Activated CD4-positive, alpha-beta T cell treated with anti-CD3 and anti-CD28 coated beads, Interleukin-2, amount 50 U/mL, for 4 hours (primary cell): ENCODE measurements around the gene CFAP161.

Experiments used
- DNase-seq, 2 experiments: peaks; one replicate each; pipeline ENCODE4 v3.0.0-alpha.2; 2020

Gene CFAP161

DNA sequence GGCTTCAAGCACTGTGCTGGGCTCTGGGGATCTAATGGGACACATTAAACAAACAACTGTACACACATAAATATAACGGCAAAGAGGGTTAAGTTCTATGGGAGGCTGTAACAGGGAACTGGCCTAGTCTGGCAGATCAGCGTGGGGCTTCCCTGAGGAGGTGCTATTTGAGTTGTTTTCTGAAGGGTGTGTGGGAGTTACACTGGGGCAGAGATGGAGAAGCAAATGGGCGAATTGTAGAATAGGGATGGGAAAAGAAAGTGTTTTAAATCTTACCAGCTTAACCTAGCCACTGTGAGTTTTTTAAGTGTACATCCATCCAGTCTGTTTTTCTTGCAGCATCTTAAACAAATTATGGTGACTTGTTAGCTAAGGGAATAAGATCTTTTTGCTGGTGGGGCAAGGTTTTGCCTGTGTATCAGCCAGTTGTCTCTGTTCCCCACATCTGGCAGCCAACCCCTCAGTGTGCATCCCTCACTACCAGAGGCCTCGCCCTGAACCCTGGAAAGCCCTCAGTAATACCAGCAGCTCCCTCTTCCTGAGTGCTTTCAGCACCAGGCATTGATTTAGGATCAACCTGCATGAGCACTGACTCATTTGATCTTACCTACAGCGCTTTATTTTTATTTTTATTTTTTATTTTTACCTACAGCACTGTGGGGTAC, 51.7 kb downstream of the CFAP161 start:
- no peak for DNase-seq

DNA sequence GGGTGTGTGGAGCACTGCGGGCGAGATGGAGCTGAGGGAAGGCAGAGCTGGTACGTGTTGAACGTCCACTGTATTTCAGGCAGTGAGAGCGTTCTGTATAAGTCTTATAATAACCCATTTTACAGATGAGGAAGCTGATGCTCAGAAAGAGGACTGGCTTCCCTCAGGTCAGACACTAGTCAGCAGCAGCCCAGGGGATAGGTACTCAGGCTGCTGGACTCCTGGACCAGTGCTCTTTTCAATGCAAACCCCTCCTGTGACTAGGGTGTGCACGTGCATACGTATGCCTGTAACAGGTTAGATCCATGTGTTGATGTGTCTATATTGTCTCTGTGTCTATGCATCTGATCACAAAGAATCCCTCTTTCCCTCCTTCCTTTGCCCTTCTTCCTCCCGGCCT, 54.3 kb downstream of the CFAP161 start:
- no peak for DNase-seq

DNA sequence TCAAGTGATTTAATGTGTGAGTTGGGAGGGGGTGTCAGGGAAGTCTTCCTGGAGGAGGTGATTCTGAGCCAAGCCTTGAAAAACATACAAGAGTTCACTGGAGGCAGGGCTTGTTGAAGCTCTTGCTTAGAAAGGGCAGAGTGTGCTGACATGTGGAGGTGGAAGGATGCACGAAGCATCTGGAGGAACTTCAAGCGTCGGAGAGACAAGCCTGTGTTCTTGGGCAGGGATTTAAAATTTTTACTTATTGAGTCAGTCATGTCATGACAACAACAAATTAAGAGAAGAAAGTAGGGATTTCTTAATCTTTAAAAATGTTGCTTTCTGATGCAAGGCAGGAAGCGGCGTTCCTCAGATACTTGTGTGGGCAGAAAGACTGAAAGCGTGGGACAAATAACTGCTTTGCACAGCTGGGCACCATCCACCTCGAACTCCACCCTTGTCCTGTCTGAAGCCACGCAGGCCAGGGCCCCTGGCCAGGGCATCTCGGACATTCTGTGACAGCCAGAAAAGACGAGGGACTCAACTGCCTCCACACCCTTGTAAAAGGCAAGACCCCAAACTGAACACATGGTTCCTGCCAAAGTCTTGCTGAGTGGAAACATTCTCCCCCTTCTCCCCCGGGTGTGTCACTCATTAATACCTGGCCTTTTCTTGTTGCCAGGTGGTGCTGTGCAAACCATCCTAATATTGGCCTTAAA, 55.7 kb downstream of the CFAP161 start:
- no peak for DNase-seq

DNA sequence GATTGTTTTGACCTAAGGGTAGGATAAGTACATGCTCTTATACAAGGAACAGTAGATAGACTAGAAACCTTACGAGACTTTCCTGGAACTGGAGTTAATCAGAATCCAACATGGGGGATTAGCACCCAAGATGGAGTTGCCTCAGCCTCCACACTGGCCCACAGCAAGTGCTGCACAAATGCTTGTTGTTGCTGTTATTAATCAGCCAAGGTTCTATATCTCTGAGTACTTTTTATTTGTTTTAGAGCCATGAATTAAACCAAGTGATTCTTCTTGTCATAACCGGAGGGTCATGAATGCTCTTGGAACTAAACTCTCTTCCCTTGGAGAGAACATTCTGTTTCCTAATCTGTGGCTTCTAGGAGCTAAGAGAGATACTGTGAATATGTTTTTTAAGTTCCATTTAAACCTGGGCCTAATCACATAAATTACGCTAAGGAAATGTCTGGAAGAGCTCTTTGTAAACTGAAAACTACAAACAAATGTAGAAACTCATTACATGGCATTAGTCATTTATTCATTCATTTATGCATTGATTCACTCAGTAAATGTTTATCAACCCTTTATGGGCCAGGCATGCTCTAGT, 56.9 kb downstream of the CFAP161 start:
- no peak for DNase-seq

DNA sequence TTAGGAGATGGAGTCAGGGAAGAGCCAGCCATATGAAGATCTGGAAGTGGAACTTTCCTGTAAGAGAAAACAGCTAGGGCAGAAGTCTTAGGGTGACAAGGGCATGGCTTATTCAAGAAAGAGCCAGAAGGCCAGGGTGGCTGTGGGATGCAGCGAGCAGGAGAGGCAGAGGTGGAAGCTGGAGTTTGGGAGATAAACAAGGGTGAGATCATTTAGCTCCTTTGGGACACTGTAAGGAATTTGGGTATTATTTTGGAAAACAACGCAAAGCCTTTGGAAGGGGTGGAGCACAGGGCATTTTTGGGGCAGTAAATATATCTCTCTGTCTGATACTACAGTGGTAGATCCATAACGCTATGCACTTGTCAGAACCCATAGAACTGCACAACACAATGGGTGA, 57.6 kb downstream of the CFAP161 start:
- no peak for DNase-seq

DNA sequence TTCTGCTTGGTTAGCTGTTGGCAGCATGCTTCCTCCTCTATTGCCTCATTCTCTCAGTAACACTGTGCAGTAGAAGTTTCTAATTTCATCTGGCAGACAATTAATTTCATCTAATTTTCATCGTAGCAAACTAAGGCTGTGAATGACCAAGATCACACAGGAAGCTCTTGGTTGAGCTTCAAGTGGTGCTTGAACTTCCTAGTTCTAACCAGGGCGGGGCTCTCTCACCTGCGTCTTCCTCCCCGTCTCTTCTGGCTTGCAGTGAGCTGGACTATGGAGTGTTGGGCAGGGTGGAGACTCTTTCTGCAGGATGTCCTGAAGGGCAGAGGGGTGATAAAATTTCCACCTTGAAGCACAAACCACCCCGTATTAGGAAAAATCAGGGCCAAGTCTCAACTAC, 60.7 kb downstream of the CFAP161 start:
- no peak for DNase-seq

DNA sequence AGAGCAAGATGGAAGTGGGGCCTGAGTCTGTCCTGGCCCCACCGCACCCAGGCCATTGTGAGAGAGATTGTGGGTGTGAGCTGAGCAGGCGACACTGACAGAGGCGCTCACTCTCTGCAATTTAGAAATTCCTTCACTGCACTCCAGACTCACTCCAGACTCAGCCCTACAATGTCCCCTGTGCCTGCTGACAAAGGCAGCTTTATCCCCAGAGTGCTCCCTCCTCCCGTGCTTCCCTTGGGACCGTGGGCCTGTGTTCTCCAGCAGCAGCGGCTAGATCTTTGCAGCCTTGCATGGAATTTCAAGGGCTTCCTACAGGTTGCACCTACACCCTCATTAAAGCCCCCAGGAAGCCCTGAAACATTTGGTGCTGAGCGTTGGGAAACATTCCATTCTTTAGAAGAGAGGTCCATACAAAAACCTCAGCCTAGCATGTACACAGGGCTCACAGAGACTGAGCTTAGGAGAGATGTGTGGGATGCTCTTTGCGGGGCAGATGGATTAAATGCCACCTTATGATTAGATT, 61.3 kb downstream of the CFAP161 start:
- no peak for DNase-seq

DNA sequence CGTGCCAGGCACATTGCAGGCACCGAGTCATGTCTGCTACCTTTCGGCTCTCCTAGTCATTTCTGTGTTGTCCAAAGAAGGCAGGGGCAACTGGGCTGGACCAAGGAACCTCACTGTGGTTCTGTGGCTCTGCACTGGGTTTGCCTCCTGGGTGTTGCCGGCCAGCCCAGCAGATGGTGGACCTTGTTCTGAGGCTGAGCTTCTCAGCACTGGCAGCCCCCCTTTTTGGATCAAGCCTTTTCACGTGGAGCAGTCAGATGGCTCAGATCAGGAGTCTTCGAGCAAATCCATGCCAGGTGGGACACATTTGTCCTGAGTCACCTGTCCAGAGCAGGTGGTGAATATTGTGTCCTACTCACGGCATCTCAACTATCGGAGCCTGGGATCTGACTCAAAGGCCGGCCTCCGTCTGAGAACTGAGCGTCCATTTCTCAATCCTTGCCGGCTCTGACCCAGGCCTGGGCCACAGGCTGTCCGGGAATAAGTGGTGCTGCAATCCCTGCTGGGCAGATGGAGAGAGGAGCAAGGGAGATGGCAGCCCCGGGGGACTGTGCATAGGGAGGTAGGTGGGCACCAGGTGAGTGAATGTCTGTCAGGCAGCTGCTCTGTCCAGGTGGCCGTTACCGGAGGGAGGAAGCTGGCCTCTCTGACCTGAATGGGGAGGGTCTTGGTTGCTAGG, 62.6 kb downstream of the CFAP161 start, which contains the start of gene IL16:
Gene IL16 (plus strand): TSS at position 304 of the 679 bp plus-strand sequence. CDS start 28,521 bp downstream, outside the sequence.
- DNase-seq: no peak

DNA sequence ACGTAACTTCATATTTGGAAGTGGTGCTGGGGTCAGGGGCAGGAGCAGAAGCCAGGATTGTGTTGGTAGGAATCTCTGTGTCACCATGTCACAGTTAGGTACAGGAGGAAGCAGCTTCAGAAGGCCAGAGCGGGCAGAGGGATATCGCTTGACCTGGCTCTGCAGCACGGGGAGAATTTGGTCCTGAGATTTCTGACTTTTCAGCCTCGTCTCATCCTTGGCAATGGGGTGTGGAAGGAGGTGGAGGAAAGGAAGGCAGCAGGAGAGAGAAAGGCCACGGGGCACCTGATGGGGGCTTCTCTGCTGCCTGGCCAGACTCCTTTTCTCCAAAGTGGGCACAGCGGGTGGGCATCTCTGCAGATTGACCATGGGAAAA, 63.2 kb downstream of the CFAP161 start:
- DNase-seq: no peak

DNA sequence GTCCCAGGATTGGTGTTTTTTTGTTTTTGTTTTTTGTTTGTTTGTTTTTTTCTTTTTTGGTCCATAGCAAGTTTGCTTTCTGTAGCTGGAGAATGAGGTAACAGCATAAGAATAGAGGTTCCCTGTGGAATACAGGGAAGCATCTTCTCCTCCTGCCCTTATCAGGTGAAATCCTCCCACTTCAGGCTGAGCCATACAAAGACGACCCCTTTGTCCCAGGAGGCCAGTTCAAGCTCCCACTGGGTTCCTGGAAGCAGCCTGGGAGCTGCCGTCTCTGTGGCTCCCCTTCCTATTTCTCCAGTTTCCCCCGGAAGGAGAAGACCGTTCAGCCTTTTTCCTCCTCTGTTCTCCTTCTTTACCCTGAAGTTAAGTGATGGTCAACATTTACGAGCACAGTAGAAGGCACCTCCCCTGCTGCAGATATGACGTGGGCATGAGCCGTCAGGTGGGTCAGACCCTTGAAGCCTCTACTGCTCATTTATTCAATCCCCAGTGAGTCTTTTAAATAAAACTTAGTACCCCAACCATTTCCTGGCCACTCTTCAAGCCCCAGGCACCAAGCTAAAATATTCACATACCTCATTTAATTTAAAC, 63.7 kb downstream of the CFAP161 start:
- no peak for DNase-seq
